Measurements from ENCODE around the gene UTP14C.
"Not testable (repeated sequence)": the region's sequence is repeated elsewhere in the genome, so short reads cannot be mapped to it uniquely, and the experiment has no call there.

Gene UTP14C

GRCh38 chr13:51980908-51981307 is 43.6 kb upstream of the UTP14C start:
- Histone ChIP-seq H3K4me3 (replicated peaks; ENCODE audit: low read depth, low read length) (no peak overlapping the region), H3K27me3 (replicated peaks; ENCODE audit: control insufficient read depth, insufficient read depth, low read length) (no peaks in the 10 kb centered on the region; the same call in 1 of the 2 replicates), H3K36me3 (ENCODE audit: control insufficient read depth, insufficient read depth, low read length) (no peaks in the 10 kb centered on the region)
- no peak for DNase-seq (ENCODE audit: extremely low read depth, insufficient read length)
- no peak for TF ChIP-seq CTCF (IDR thresholded peaks at IDR 0.05; ENCODE audit: insufficient read depth, low read length, poor library complexity, severe bottlenecking)

- no peak for DNase-seq (ENCODE audit: extremely low read depth, insufficient read length)
- TF ChIP-seq CTCF (IDR thresholded peaks at IDR 0.05; ENCODE audit: insufficient read depth, low read length, poor library complexity, severe bottlenecking), result no peak
- Histone ChIP-seq H3K36me3 (ENCODE audit: control insufficient read depth, insufficient read depth, low read length) (no peaks in the 10 kb centered on the region), H3K27me3 (replicated peaks; ENCODE audit: control insufficient read depth, insufficient read depth, low read length) (no peaks in the 10 kb centered on the region; the same call in 1 of the 2 replicates), H3K4me3 (replicated peaks; ENCODE audit: low read depth, low read length) (no peak overlapping the region)
Measured at GRCh38 chr13:51981355-51981754, 43.1 kb upstream of the UTP14C start.

- H3K4me3 ChIP-seq (replicated peaks; ENCODE audit: low read depth, low read length); H3K36me3 ChIP-seq (ENCODE audit: control insufficient read depth, insufficient read depth, low read length); DNase-seq (ENCODE audit: extremely low read depth, insufficient read length): not testable (repeated sequence)
Measured at GRCh38 chr13:51983292-51983691, 41.2 kb upstream of the UTP14C start.

GRCh38 chr13:51984904-51985303 is 39.6 kb upstream of the UTP14C start:
- H3K4me3 ChIP-seq (replicated peaks; ENCODE audit: low read depth, low read length); H3K27me3 ChIP-seq (replicated peaks; ENCODE audit: control insufficient read depth, insufficient read depth, low read length); DNase-seq (ENCODE audit: extremely low read depth, insufficient read length); H3K36me3 ChIP-seq (ENCODE audit: control insufficient read depth, insufficient read depth, low read length): not testable (repeated sequence)

More at GRCh38 chr13:51983292-51983691, 41.2 kb upstream of the UTP14C start:
- H3K27me3 ChIP-seq (replicated peaks; ENCODE audit: control insufficient read depth, insufficient read depth, low read length), result not testable (repeated sequence)

- Histone ChIP-seq H3K36me3 (ENCODE audit: control insufficient read depth, insufficient read depth, low read length) (no peaks in the 10 kb centered on the region), H3K4me3 (replicated peaks; ENCODE audit: low read depth, low read length) (no peak overlapping the region), H3K27me3 (replicated peaks; ENCODE audit: control insufficient read depth, insufficient read depth, low read length) (no peaks in the 10 kb centered on the region; the same call in 1 of the 2 replicates)
- no peak for TF ChIP-seq CTCF (IDR thresholded peaks at IDR 0.05; ENCODE audit: insufficient read depth, low read length, poor library complexity, severe bottlenecking)
- DNase-seq (ENCODE audit: extremely low read depth, insufficient read length), result no peak
Measured at GRCh38 chr13:51988988-51989618, 35.4 kb upstream of the UTP14C start.

GRCh38 chr13:51993713-51994112 is 30.8 kb upstream of the UTP14C start:
- no peaks in the 10 kb centered on the region for H3K36me3 ChIP-seq (ENCODE audit: control insufficient read depth, insufficient read depth, low read length)
- no peak for TF ChIP-seq CTCF (IDR thresholded peaks at IDR 0.05; ENCODE audit: insufficient read depth, low read length, poor library complexity, severe bottlenecking)
- peaks cover 2% of the 10 kb centered on the region for H3K27me3 ChIP-seq (replicated peaks; ENCODE audit: control insufficient read depth, insufficient read depth, low read length)
- no peak for DNase-seq (ENCODE audit: extremely low read depth, insufficient read length)
- H3K4me3 ChIP-seq (replicated peaks; ENCODE audit: low read depth, low read length), result no peak overlapping the region
